ENCODE measurements around the gene GDA. TPM values are rescaled to one million over a fixed set of nuclear protein-coding genes. Genes with fewer than 3 reads are reported as not detected.

GDA gene
- total RNA-seq, 1 experiment from 2014 or later, result not detected

- Mint-ChIP-seq H3K36me3 (ENCODE audit: insufficient read depth, unreplicated experiment) (no peaks in the 10 kb centered on the region), H3K27me3 (ENCODE audit: insufficient read depth, unreplicated experiment) (peaks cover 2% of the 10 kb centered on the region), H3K4me3 (ENCODE audit: unreplicated experiment) (no peak overlapping the region), H3K9me3 (ENCODE audit: unreplicated experiment) (no peaks in the 10 kb centered on the region), H3K27ac (ENCODE audit: low read depth, unreplicated experiment) (no peak overlapping the region), H3K4me1 (ENCODE audit: insufficient read depth, unreplicated experiment) (peaks cover 8% of the 10 kb centered on the region)
- BruUV-seq (replicated peaks), result no TSS peak
- intact Hi-C loops (cut with micrococcal nuclease), result no loop called here
- DNase-seq (ENCODE audit: unreplicated experiment), result no peak
- ChIA-PET POLR2A (no interaction called here), CTCF (interaction anchor here (1.0 to 6.1 kb wide), 4 partner anchors 9 to 217 kb away, joined by 3 to 32 read pairs (median 4); no protein-coding TSS in a partner anchor)
- no peak for TF ChIP-seq CTCF (IDR thresholded peaks at IDR 0.05; ENCODE audit: unreplicated experiment)
Observed at GRCh38 chr9:72256931-72257330, 107.7 kb downstream of the GDA start.

- H3K36me3 Mint-ChIP-seq (ENCODE audit: insufficient read depth, unreplicated experiment), result no peaks in the 10 kb centered on the region
- H3K27ac Mint-ChIP-seq (ENCODE audit: low read depth, unreplicated experiment), result no peak overlapping the region
- intact Hi-C loops (cut with micrococcal nuclease), result no loop called here
- H3K4me3 Mint-ChIP-seq (ENCODE audit: unreplicated experiment), result no peak overlapping the region
- no peaks in the 10 kb centered on the region for H3K9me3 Mint-ChIP-seq (ENCODE audit: unreplicated experiment)
- BruUV-seq (replicated peaks), result no TSS peak
- H3K27me3 Mint-ChIP-seq (ENCODE audit: insufficient read depth, unreplicated experiment), result no peaks in the 10 kb centered on the region
- peak; percentile 69 for DNase-seq (ENCODE audit: unreplicated experiment)
- no peak for TF ChIP-seq CTCF (IDR thresholded peaks at IDR 0.05; ENCODE audit: unreplicated experiment)
- ChIA-PET CTCF (interaction anchor here (0.6 to 6.1 kb wide), 7 partner anchors 10 to 1051 kb away, joined by 3 to 32 read pairs (median 5); no protein-coding TSS in a partner anchor), POLR2A (interaction anchor here (0.6 kb wide), 1 partner anchor 328 kb away, joined by 5 read pairs; no protein-coding TSS in a partner anchor)
- peaks cover 8% of the 10 kb centered on the region for H3K4me1 Mint-ChIP-seq (ENCODE audit: insufficient read depth, unreplicated experiment)
Observed at GRCh38 chr9:72257814-72258213, 108.6 kb downstream of the GDA start.

GRCh38 chr9:72262063-72262462 is 112.8 kb downstream of the GDA start:
- Mint-ChIP-seq H3K4me1 (ENCODE audit: insufficient read depth, unreplicated experiment) (no peaks in the 10 kb centered on the region), H3K36me3 (ENCODE audit: insufficient read depth, unreplicated experiment) (no peaks in the 10 kb centered on the region), H3K27me3 (ENCODE audit: insufficient read depth, unreplicated experiment) (no peaks in the 10 kb centered on the region), H3K9me3 (ENCODE audit: unreplicated experiment) (no peaks in the 10 kb centered on the region), H3K4me3 (ENCODE audit: unreplicated experiment) (no peak overlapping the region), H3K27ac (ENCODE audit: low read depth, unreplicated experiment) (no peak overlapping the region)
- no TSS peak for BruUV-seq (replicated peaks)
- DNase-seq (ENCODE audit: unreplicated experiment), result no peak
- intact Hi-C loops (cut with micrococcal nuclease), result no loop called here
- TF ChIP-seq CTCF (IDR thresholded peaks at IDR 0.05; ENCODE audit: unreplicated experiment), result no peak
- CTCF ChIA-PET, result interaction anchor here (2.2 to 2.6 kb wide), 2 partner anchors 10 to 59 kb away, joined by 11 to 14 read pairs; no protein-coding TSS in a partner anchor
- POLR2A ChIA-PET, result no interaction called here

- Mint-ChIP-seq H3K27ac (ENCODE audit: low read depth, unreplicated experiment) (no peak overlapping the region), H3K4me1 (ENCODE audit: insufficient read depth, unreplicated experiment) (no peaks in the 10 kb centered on the region), H3K27me3 (ENCODE audit: insufficient read depth, unreplicated experiment) (no peaks in the 10 kb centered on the region), H3K9me3 (ENCODE audit: unreplicated experiment) (no peaks in the 10 kb centered on the region), H3K36me3 (ENCODE audit: insufficient read depth, unreplicated experiment) (no peaks in the 10 kb centered on the region), H3K4me3 (ENCODE audit: unreplicated experiment) (no peak overlapping the region)
- DNase-seq (ENCODE audit: unreplicated experiment), result no peak
- intact Hi-C loops (cut with micrococcal nuclease), result no loop called here
- ChIA-PET POLR2A (interaction anchor here (0.5 kb wide), 1 partner anchor 48 kb away, joined by 3 read pairs; no protein-coding TSS in a partner anchor), CTCF (interaction anchor here (0.7 to 1.0 kb wide), 3 partner anchors 8 to 329 kb away, joined by 3 to 4 read pairs (median 3); no protein-coding TSS in a partner anchor)
- no peak for TF ChIP-seq CTCF (IDR thresholded peaks at IDR 0.05; ENCODE audit: unreplicated experiment)
- no TSS peak for BruUV-seq (replicated peaks)
Observed at GRCh38 chr9:72263572-72263971, 114.3 kb downstream of the GDA start.
